Tibial nerve (tissue), 4 donors: ENCODE results near the gene LMNB1.

Experiments used
- CTCF ChIP-seq, 5 experiments: fragments of 200-600 bp in 3 of 5; fragments of 450-650 bp in 2 of 5; sonication (generic) in 3 of 5; IDR thresholded peaks; one replicate each; pipeline ENCODE4 v1.5.1; 2016 to 2019; ENCODE audit warnings: antibody characterized with exemption in 5 of 5, mild to moderate bottlenecking in 3 of 5, moderate library complexity in 2 of 5
- EP300 ChIP-seq, 2 donors: sonication (generic); formaldehyde crosslinking; IDR thresholded peaks; one replicate each; pipeline ENCODE4 v1.6.1; 2017; ENCODE audit warnings: antibody characterized with exemption in 2 of 2, mild to moderate bottlenecking in 1 of 2
- POLR2A ChIP-seq, 2 donors: fragments of 450-650 bp; IDR thresholded peaks; one replicate each; pipeline ENCODE4 v1.6.1; 2017; ENCODE audit warnings: antibody characterized with exemption in 2 of 2, mild to moderate bottlenecking in 2 of 2, moderate library complexity in 2 of 2

GRCh38 chr5:126769703-126770102 is 7.2 kb upstream of the LMNB1 start:
- TF ChIP-seq CTCF (IDR thresholded peaks at IDR 0.05) (no peak), POLR2A (IDR thresholded peaks at IDR 0.05) (no peak), EP300 (IDR thresholded peaks at IDR 0.05) (no peak)
